Mesenchymal stem cell (in vitro differentiated cells and primary cell): Measurements from ENCODE around the gene ZNF593OS.

Experiments used
- DNase-seq: peaks from one replicate; pipeline ENCODE4 v3.0.0-alpha.2; 2013
- H2AFZ ChIP-seq: one replicate; pipeline ENCODE4 v1.6.1; 2013; ENCODE audit warnings: low read depth, mild to moderate bottlenecking, control low read depth, inconsistent platforms, low read length, moderate library complexity
- H2AK5ac ChIP-seq: 2 replicates; pipeline ENCODE4 v1.6.1; 2013; ENCODE audit warnings: low read length, moderate library complexity, mild to moderate bottlenecking, inconsistent platforms; ENCODE audit not compliant: severe bottlenecking
- H2BK120ac ChIP-seq: one replicate; pipeline ENCODE4 v1.6.1; 2013; ENCODE audit warnings: low read depth, mild to moderate bottlenecking, inconsistent platforms, low read length, moderate library complexity
- H2BK12ac ChIP-seq, 2 experiments: one replicate each; pipeline ENCODE4 v1.6.1; 2013; ENCODE audit warnings: inconsistent platforms in 2 of 2, low read length in 2 of 2, mild to moderate bottlenecking in 2 of 2, moderate library complexity in 2 of 2, control low read depth in 1 of 2
- H2BK15ac ChIP-seq: one replicate; pipeline ENCODE4 v1.6.1; 2013; ENCODE audit warnings: mild to moderate bottlenecking, low read depth, inconsistent platforms; ENCODE audit not compliant: poor library complexity, severe bottlenecking
- H2BK5ac ChIP-seq: 2 replicates; pipeline ENCODE4 v1.6.1; 2013; ENCODE audit warnings: low read depth, mild to moderate bottlenecking, low read length, control low read depth, inconsistent platforms; ENCODE audit not compliant: poor library complexity, severe bottlenecking
- H3K14ac ChIP-seq, 2 experiments: one replicate each; pipeline ENCODE4 v1.6.1; 2013; ENCODE audit warnings: inconsistent platforms in 2 of 2, low read length in 2 of 2, control low read depth in 1 of 2, mild to moderate bottlenecking in 1 of 2, moderate library complexity in 1 of 2
- H3K18ac ChIP-seq, 2 experiments: one replicate each; pipeline ENCODE4 v1.6.1; 2013; ENCODE audit warnings: inconsistent platforms in 2 of 2, low read length in 2 of 2, control low read depth in 1 of 2, low read depth in 1 of 2, mild to moderate bottlenecking in 1 of 2
- H3K23ac ChIP-seq, 2 experiments: one replicate each; pipeline ENCODE4 v1.6.1; 2013; ENCODE audit warnings: inconsistent platforms in 2 of 2, low read length in 2 of 2, mild to moderate bottlenecking in 2 of 2, moderate library complexity in 2 of 2, control low read depth in 1 of 2
- H3K27ac ChIP-seq: 2 replicates; pipeline ENCODE4 v1.5.1; 2013; ENCODE audit warnings: mild to moderate bottlenecking, moderate library complexity, low read length, control low read depth, inconsistent platforms; ENCODE audit not compliant: poor library complexity, severe bottlenecking
- H3K27me3 ChIP-seq, 2 experiments: 2 replicates each; pipeline versions ENCODE4 v1.6.1 to v1.7.0; 2013; ENCODE audit warnings: low read length in 2 of 2, mild to moderate bottlenecking in 2 of 2, moderate library complexity in 2 of 2, control low read depth in 1 of 2, inconsistent platforms in 1 of 2; ENCODE audit not compliant: control insufficient read depth in 1 of 2, insufficient read depth in 1 of 2
- H3K36me3 ChIP-seq, 2 experiments: 2 replicates each; pipeline versions ENCODE4 v1.6.1 to v1.7.0; 2013; ENCODE audit warnings: low read length in 2 of 2, control low read depth in 1 of 2, inconsistent platforms in 1 of 2, low read depth in 1 of 2, mild to moderate bottlenecking in 1 of 2; ENCODE audit not compliant: insufficient read depth in 2 of 2, control insufficient read depth in 1 of 2
- H3K4ac ChIP-seq, 2 experiments: one replicate each; pipeline ENCODE4 v1.6.1; 2013; ENCODE audit warnings: inconsistent platforms in 2 of 2, low read length in 2 of 2, mild to moderate bottlenecking in 2 of 2, moderate library complexity in 2 of 2, control low read depth in 1 of 2, low read depth in 1 of 2
- H3K4me1 ChIP-seq: 2 replicates; pipeline ENCODE4 v1.6.1; 2013; ENCODE audit warnings: low read depth, low read length, control low read depth; ENCODE audit not compliant: control insufficient read depth, insufficient read depth
- H3K4me2 ChIP-seq: 2 replicates; pipeline ENCODE4 v1.6.1; 2013; ENCODE audit warnings: low read length, mild to moderate bottlenecking, inconsistent platforms; ENCODE audit not compliant: poor library complexity, severe bottlenecking
- H3K4me3 ChIP-seq, 2 experiments: 2 replicates each; pipeline versions ENCODE4 v1.5.1 to v1.7.0; 2013; ENCODE audit warnings: low read length in 2 of 2, mild to moderate bottlenecking in 2 of 2, control low read depth in 1 of 2, low read depth in 1 of 2; ENCODE audit not compliant: insufficient read depth in 1 of 2
- H3K79me1 ChIP-seq: replicated peaks from 2 replicates; pipeline ENCODE4 v1.6.1; 2013; ENCODE audit warnings: mild to moderate bottlenecking, control low read depth, low read length, inconsistent platforms; ENCODE audit not compliant: poor library complexity, severe bottlenecking
- H3K9ac ChIP-seq: 2 replicates; pipeline ENCODE4 v1.7.0; 2013; ENCODE audit warnings: mild to moderate bottlenecking, low read length, moderate library complexity
- H3K9me3 ChIP-seq: 2 replicates; pipeline ENCODE4 v1.7.0; 2013; ENCODE audit warnings: mild to moderate bottlenecking, low read length; ENCODE audit not compliant: control insufficient read depth
- H4K8ac ChIP-seq: one replicate; pipeline ENCODE4 v1.6.1; 2013; ENCODE audit warnings: inconsistent platforms, mild to moderate bottlenecking, low read length, moderate library complexity
- H4K91ac ChIP-seq: one replicate; pipeline ENCODE4 v1.6.1; 2013; ENCODE audit warnings: mild to moderate bottlenecking, low read length, inconsistent platforms
- WGBS: methylation state at CpG from one replicate; pipeline ENCODE4 v1.1.7; 2013; ENCODE audit warnings: mixed read lengths; 5-methylcytosine and 5-hydroxymethylcytosine counted together

The ZNF593OS gene

DNA sequence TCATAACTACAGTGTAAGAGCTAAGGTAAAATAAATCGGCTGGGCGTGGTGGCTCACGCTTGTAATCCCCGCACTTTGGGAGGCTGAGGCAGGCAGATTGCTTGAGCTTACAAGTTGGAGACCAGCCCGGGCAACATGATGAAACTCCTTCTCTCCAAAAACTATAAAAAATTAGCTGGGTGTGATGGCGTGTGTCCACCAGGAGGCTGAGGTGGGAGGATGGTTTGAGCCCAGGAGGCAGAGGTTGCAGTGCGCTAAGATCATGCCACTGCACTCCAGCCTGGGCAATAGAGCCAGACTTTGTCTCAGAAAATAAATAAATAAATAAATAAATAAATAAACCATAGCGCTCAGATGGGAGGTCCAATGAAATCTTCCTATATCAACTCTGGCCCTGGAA lies 29.5 kb downstream of the ZNF593OS start:
- DNase-seq: no peak
- WGBS: over 99% methylated on average over 6 of the region's 8 CpGs
- Histone ChIP-seq H2AK5ac (no peak overlapping the region), H3K27ac (no peak overlapping the region), H3K4me1 (peaks cover 1% of the 10 kb centered on the region), H3K79me1 (no peaks in the 10 kb centered on the region), H3K4me2 (no peak overlapping the region), H2BK12ac (no peak overlapping the region), H3K18ac (no peak overlapping the region), H2BK120ac (no peak overlapping the region), H3K9me3 (no peaks in the 10 kb centered on the region), H3K27me3 (peaks cover 19 to 20% of the 10 kb centered on the region in 2 experiments), H2BK15ac (no peak overlapping the region), H3K9ac (no peak overlapping the region), H2BK5ac (no peak overlapping the region), H3K4me3 (no peak overlapping the region), H2AFZ (no peak overlapping the region), H4K91ac (no peak overlapping the region), H3K4ac (no peak overlapping the region), H3K36me3 (no peaks in the 10 kb centered on the region), H3K23ac (no peak overlapping the region), H4K8ac (no peak overlapping the region), H3K14ac (no peak overlapping the region)

DNA sequence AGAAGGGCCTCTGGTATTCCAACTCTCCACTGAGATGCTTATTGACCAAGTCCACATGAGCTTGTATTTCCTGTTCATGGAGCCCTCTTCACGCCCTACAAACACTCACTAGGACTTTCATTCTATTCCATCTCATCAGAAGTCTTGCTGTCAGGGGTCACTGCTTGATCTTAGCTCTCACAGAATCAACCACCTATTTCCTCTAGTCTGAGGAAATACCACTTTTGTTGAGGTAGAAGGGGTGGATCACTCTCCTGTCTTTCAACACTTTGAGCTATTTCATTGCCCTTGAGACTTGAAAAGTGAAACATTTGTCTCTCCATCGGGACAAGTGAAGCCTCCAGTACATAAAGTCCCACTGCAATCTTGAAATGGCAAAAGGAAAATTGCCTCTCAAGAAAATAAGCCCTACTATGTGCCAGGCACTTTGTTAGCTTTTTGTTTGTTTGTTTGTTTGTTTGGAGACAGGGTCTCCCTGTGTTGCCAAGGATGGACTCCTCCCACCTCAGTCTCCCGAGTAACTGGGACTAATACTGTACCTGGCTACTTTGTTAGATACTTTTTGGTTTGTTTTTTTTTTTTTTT lies 32.6 kb downstream of the ZNF593OS start:
- Histone ChIP-seq H3K9me3 (no peaks in the 10 kb centered on the region), H4K91ac (no peak overlapping the region), H3K18ac (no peak overlapping the region), H2BK120ac (no peak overlapping the region), H3K36me3 (no peaks in the 10 kb centered on the region), H2BK15ac (no peak overlapping the region), H2AFZ (no peak overlapping the region), H3K4me2 (no peak overlapping the region), H3K14ac (no peak overlapping the region), H3K27me3 (peaks cover 0 to 3% of the 10 kb centered on the region in 2 experiments), H3K4me3 (no peak overlapping the region), H3K4me1 (peaks cover 1% of the 10 kb centered on the region), H2BK12ac (no peak overlapping the region), H3K79me1 (no peaks in the 10 kb centered on the region), H3K4ac (no peak overlapping the region), H3K27ac (no peak overlapping the region), H2AK5ac (no peak overlapping the region), H3K9ac (no peak overlapping the region), H2BK5ac (no peak overlapping the region), H3K23ac (no peak overlapping the region), H4K8ac (no peak overlapping the region)
- WGBS: 91% methylated on average over 2 of the region's 3 CpGs
- no peak for DNase-seq

DNA sequence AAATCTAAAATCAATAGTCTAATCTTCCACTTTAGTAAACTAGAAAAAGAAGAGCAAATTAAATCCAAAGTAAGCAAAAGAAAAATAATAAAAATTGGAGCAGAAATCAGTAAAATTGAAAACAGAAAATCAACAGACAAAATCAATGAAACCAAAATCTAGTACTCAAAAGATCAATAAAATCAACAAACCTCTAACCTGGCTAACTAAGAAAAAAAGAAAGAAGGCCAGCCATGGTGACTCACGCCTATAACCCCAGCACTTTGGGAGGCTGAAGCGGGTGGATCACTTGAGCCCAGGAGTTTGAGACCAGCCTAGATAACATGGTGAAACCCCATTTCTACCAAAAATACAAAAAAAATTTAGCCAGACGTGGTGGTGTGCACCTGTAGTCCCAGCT lies 37.2 kb downstream of the ZNF593OS start:
- Histone ChIP-seq H3K4me1 (no peaks in the 10 kb centered on the region), H3K18ac (no peak overlapping the region), H3K4ac (no peak overlapping the region), H3K79me1 (no peaks in the 10 kb centered on the region), H3K23ac (no peak overlapping the region), H3K27ac (no peak overlapping the region), H2BK120ac (no peak overlapping the region), H2AK5ac (no peak overlapping the region), H3K4me3 (no peak overlapping the region), H3K27me3 (peaks cover 0 to 7% of the 10 kb centered on the region in 2 experiments), H3K14ac (no peak overlapping the region), H2BK15ac (no peak overlapping the region), H3K4me2 (no peak overlapping the region), H2BK12ac (no peak overlapping the region), H2BK5ac (no peak overlapping the region), H2AFZ (no peak overlapping the region), H4K91ac (no peak overlapping the region), H4K8ac (no peak overlapping the region), H3K9me3 (no peaks in the 10 kb centered on the region), H3K9ac (no peak overlapping the region), H3K36me3 (no peaks in the 10 kb centered on the region)
- no peak for DNase-seq
- WGBS: no CpG with 5 or more reads among the region's 3 CpGs

DNA sequence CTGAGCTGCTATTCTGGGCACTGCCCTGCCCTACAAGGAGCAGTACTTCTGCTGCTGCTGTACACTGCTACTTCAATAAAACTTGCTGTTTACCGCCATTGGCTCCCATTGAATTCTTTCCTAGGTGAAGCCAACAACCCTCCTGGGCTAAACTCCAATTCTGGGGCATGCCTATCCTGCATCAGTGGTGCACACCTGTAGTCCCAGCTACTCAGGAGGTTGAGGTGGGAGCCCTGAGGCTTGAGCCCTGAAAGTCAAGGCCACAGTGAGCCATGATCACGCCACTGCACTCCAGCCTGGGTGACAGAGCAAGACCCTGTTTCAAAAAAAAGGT lies 38.8 kb downstream of the ZNF593OS start:
- Histone ChIP-seq H3K4me2 (no peak overlapping the region), H4K91ac (no peak overlapping the region), H3K27ac (no peak overlapping the region), H3K36me3 (no peaks in the 10 kb centered on the region), H4K8ac (no peak overlapping the region), H2BK5ac (no peak overlapping the region), H2BK12ac (no peak overlapping the region), H3K9me3 (no peaks in the 10 kb centered on the region), H2BK15ac (no peak overlapping the region), H3K14ac (no peak overlapping the region), H2BK120ac (no peak overlapping the region), H3K4me1 (no peaks in the 10 kb centered on the region), H3K23ac (no peak overlapping the region), H3K9ac (no peak overlapping the region), H3K4me3 (no peak overlapping the region), H3K79me1 (no peaks in the 10 kb centered on the region), H2AK5ac (no peak overlapping the region), H3K4ac (no peak overlapping the region), H3K27me3 (peaks cover 0 to 12% of the 10 kb centered on the region in 2 experiments), H3K18ac (no peak overlapping the region), H2AFZ (no peak overlapping the region)
- DNase-seq: no peak
- WGBS: 96% methylated on average over 2 of the region's 2 CpGs
